Chondrocyte (in vitro differentiated cells): ENCODE results near the gene SARNP. TPM values are rescaled to one million over a fixed set of nuclear protein-coding genes. Genes with fewer than 3 reads are reported as not detected.
"Not testable (repeated sequence)": the region's sequence is repeated elsewhere in the genome, so short reads cannot be mapped to it uniquely, and the experiment has no call there.

Experiments used
- DNase-seq: peaks from one replicate; pipeline ENCODE4 v3.0.0; 2021; ENCODE audit warnings: mixed read lengths, low spot score
- H3K27ac Mint-ChIP-seq: one replicate; pipeline ENCODE4 v1.8.0; 2021; ENCODE audit warnings: mild to moderate bottlenecking, moderate library complexity, mixed read lengths; ENCODE audit not compliant: unreplicated experiment
- H3K27me3 Mint-ChIP-seq: 2 replicates; pipeline ENCODE4 v1.8.0; 2021; ENCODE audit warnings: low read depth, mixed read lengths
- H3K36me3 Mint-ChIP-seq: 2 replicates; pipeline ENCODE4 v1.8.0; 2021; ENCODE audit warnings: low read depth, mixed read lengths
- H3K4me1 Mint-ChIP-seq: 2 replicates; pipeline ENCODE4 v1.8.0; 2021; ENCODE audit warnings: low read depth, mild to moderate bottlenecking, mixed read lengths
- H3K4me3 Mint-ChIP-seq: one replicate; pipeline ENCODE4 v1.8.0; 2021; ENCODE audit warnings: mild to moderate bottlenecking, moderate library complexity, mixed read lengths; ENCODE audit not compliant: unreplicated experiment
- H3K9me3 Mint-ChIP-seq: 2 replicates; pipeline ENCODE4 v1.8.0; 2021; ENCODE audit warnings: low read depth, mixed read lengths
- long read RNA-seq: library from polyadenylated mRNA; stranded (forward); transcript quantifications from one replicate; pipeline ENCODE4 v2.0.0, GENCODE V29; 2021
- total RNA-seq: library from RNA; stranded (reverse); gene quantifications from 3 replicates; pipeline ENCODE4 v1.2.1, GENCODE V29; 2021
- TF ChIP-seq, protein P1 (sequence below): fragments of 200-600 bp; sonication (generic); IDR thresholded peaks from 2 replicates; pipeline ENCODE4 v1.5.0; 2021; ENCODE audit warnings: antibody characterized with exemption, mild to moderate bottlenecking, moderate library complexity

SARNP gene, protein sequence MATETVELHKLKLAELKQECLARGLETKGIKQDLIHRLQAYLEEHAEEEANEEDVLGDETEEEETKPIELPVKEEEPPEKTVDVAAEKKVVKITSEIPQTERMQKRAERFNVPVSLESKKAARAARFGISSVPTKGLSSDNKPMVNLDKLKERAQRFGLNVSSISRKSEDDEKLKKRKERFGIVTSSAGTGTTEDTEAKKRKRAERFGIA
- 54.0 to 58.8 TPM (median 58.7 TPM) in 3 replicates for total RNA-seq
- long read RNA-seq, transcript SARNP-201 (11 exons, 926 nt): major isoform, 74 of 83 reads
- long read RNA-seq, partial matches to known transcripts: 1 of 83 reads
- long read RNA-seq, other reads (novel, unspliced or antisense): 7 of 83 reads

DNA sequence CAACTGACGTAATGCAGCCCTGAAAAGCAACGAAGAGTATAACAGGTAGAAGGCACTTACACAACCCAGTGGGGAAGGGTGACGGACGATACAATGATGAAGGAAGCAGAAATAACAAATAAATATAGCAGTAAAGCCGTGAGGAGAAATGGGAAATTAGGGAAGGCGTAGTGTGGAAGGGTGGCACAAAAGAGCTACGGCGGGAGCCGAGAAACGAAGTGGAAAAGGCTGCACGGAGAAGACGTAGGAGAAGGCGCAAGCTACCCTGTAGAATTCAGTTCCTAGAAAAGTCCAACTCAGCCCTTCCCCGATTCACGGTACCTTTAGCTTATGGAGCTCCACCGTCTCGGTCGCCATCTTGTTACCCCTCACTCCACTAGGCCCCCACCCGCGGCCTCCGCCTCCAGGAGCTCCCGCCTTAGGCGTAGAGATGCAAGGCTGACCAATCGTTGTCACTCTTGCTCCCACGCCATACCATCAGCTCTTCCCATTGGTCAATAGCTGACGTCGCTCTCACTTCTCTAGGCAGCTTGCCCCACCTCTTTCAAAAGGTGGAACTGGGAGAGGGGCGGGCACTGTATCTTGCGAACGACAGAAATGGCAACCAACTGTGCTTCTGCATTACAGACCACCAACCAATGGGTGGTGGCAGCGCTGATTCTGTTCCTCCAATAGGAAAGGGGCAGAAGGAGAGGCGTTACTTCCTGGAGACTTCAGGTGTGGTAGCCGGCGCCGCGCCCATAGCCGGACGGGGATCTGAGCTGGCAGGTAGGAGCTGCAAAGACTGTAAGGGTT is at the start of gene SARNP, which contains the start of gene ORMDL2:
Gene SARNP (minus strand): TSS at position 380 of the 795 bp plus-strand sequence. CDS start 23 bp downstream, at position 357.
Gene ORMDL2 (plus strand): TSS at position 697 of the 795 bp plus-strand sequence. CDS start 959 bp downstream, outside the sequence.
- Mint-ChIP-seq H3K36me3 (peaks cover 11% of the 10 kb centered on the region), H3K27me3 (no peaks in the 10 kb centered on the region), H3K27ac (no peak within 1 kb of the TSS), H3K4me3 (no peak within 1 kb of the TSS), H3K4me1 (peaks cover 38% of the 10 kb centered on the region), H3K9me3 (no peaks in the 10 kb centered on the region)
- DNase-seq: peak; percentile 98
- TF ChIP-seq, protein P1, sequence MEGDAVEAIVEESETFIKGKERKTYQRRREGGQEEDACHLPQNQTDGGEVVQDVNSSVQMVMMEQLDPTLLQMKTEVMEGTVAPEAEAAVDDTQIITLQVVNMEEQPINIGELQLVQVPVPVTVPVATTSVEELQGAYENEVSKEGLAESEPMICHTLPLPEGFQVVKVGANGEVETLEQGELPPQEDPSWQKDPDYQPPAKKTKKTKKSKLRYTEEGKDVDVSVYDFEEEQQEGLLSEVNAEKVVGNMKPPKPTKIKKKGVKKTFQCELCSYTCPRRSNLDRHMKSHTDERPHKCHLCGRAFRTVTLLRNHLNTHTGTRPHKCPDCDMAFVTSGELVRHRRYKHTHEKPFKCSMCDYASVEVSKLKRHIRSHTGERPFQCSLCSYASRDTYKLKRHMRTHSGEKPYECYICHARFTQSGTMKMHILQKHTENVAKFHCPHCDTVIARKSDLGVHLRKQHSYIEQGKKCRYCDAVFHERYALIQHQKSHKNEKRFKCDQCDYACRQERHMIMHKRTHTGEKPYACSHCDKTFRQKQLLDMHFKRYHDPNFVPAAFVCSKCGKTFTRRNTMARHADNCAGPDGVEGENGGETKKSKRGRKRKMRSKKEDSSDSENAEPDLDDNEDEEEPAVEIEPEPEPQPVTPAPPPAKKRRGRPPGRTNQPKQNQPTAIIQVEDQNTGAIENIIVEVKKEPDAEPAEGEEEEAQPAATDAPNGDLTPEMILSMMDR: peak; percentile 9

DNA sequence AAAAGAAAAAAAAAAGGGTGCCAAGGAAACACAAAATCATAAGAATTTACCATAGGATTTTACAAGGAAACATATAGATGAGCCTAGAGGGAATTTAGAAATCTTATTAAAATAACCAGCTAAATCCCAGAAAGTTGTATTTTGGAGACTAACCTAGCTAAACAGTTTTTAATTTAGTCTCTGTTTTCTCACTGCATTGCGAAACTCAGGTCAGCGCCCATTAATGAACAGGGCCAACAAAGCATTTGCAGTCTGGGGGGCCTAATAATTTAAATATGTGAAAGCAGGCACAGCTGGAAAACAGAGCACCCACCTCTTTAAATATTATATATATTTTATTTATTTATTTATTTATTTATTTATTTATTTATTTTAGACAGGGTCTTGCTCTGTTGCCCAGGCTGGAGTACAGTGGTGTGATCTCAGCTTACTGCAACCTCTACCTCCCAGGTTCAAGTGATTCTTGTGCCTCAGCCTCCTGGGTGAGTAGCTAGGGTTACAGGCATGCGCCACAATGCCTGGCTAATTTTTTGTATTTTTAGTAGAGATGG is 49.0 kb upstream of the SARNP start:
- not testable (repeated sequence) for H3K4me3 Mint-ChIP-seq, H3K9me3 Mint-ChIP-seq, H3K4me1 Mint-ChIP-seq, H3K27ac Mint-ChIP-seq, DNase-seq, H3K36me3 Mint-ChIP-seq, H3K27me3 Mint-ChIP-seq

DNA sequence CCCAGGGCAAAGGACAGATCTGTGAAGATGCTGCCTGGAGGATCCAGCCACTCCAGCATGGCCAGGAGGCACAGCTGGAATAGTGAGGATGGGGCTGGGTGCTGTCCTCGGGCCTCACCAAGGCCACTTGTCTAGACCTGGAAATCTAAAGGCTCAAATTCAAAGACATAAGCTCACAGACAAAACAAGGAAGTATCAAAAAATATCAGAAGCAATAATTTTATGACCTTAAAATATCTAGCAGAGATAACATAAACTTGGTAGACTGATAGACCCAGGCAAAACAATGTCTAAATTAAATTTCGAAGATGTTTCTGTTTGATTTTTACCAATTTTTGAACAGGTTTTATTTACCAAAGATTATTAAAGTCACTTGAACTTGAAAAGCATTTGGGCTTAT is 47.8 kb upstream of the SARNP start:
- TF ChIP-seq, protein P1: no peak
- DNase-seq: no peak
- Mint-ChIP-seq H3K9me3 (peaks cover 5% of the 10 kb centered on the region), H3K4me3 (no peak overlapping the region), H3K27ac (no peak overlapping the region), H3K36me3 (no peaks in the 10 kb centered on the region), H3K27me3 (no peaks in the 10 kb centered on the region), H3K4me1 (no peaks in the 10 kb centered on the region)

DNA sequence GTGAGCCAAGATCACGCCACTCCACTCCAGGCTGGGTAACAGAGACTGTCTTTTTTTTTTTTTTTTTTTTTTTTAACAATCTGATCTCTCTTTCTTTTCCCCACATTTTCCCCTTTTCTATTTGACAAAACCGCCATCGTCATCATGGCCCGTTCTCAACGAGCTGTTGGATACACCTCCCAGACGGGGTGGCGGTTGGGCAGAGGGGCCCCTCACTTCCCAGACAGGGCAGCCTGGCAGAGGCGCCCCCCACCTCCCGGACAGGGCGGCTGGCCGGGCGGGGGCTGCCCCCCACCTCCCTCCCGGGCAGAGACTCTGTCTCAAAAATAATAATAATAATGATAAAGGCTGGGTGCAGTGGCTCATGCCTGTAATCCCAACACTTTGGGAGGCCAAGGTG is 45.4 kb upstream of the SARNP start:
- H3K4me1 Mint-ChIP-seq, H3K36me3 Mint-ChIP-seq: not testable (repeated sequence)

DNA sequence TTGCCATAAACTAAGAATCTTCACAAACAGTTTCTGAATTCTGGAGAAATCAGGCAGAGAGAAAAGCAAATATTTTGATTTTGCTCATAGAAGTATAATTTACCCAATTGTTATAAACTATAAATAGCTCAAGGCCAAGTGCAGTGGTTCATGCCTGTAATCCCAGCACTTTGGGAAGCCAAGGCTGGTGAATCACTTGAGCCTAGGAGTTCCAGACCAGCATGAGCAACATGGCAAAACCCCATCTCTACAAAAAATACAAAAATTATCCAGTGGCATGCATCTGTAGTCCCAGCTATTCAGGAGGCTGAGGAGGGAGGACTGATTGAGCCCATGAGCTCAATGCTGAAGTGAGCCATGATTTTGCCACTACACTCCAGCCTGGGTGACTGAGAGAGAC is 44.8 kb upstream of the SARNP start:
- Mint-ChIP-seq H3K4me1 (no peaks in the 10 kb centered on the region), H3K27ac (no peak overlapping the region), H3K4me3 (no peak overlapping the region), H3K9me3 (peaks cover 5% of the 10 kb centered on the region), H3K27me3 (no peaks in the 10 kb centered on the region), H3K36me3 (no peaks in the 10 kb centered on the region)
- TF ChIP-seq, protein P1: no peak
- DNase-seq: no peak

More for the DNA sequence above, 45.4 kb upstream of the SARNP start:
- not testable (repeated sequence) for H3K27me3 Mint-ChIP-seq, H3K9me3 Mint-ChIP-seq, DNase-seq, H3K4me3 Mint-ChIP-seq, H3K27ac Mint-ChIP-seq

DNA sequence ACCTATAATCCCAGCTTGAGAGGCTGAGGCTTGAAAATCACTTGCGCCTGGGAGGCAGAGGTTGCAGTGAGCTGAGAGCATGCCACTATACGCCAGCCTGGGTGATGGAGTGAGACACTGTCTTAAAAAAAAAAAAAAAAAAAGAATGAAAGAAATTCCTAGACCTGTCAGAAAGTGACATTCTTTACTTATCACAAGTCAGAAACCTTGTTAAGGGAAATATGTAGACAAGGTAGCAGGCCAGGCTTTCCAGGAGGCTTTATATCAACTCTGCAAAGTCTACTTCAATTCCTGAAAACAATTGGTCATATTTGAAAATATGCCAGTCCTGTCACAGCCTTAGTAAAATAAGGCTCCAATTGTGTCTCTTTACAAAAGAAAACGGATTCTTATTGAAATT is 44.3 kb upstream of the SARNP start:
- no peaks in the 10 kb centered on the region for H3K36me3 Mint-ChIP-seq

More for the DNA sequence above, 44.3 kb upstream of the SARNP start:
- no peak for DNase-seq
- Mint-ChIP-seq H3K27ac (no peak overlapping the region), H3K27me3 (no peaks in the 10 kb centered on the region), H3K4me1 (no peaks in the 10 kb centered on the region), H3K9me3 (peaks cover 5% of the 10 kb centered on the region), H3K4me3 (no peak overlapping the region)
- TF ChIP-seq, protein P1: no peak
